H1 (cell line): ENCODE measurements around the gene MFN1.

ENCODE experiments used
- CEBPB ChIP-seq: IDR thresholded peaks from 2 replicates; pipeline ENCODE4 v1.6.1; 2012; ENCODE audit warnings: low read depth, low read length
- CTCF ChIP-seq, 3 experiments: IDR thresholded peaks; 1 replicate in 2 of 3; 2 replicates in 1 of 3; pipeline versions ENCODE4 v1.5.1 to v1.6.1; 2011; ENCODE audit warnings: low read length in 3 of 3, mild to moderate bottlenecking in 3 of 3, inconsistent platforms in 2 of 3, low read depth in 1 of 3, moderate library complexity in 1 of 3; ENCODE audit not compliant: insufficient read depth in 1 of 3; ENCODE audit errors: control extremely low read depth in 1 of 3

DNA sequence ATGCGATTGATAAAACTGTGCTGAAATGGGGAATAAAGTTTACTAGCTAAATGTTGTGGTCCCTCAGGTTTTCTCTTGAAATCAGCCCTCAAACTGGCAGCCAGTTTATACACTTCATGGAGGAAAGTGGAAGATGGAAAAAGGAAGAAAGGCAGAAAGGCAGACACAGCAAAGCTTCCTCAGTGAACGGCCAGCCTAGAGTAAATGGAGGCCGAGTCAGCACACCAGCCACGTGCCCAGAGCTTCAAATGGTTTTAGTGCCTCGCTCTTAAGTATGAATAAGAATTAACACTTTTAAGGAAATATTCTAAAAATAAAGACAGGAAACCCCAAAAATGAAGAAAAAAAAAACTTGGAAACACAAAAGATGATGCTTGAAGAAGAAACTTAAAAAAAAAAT, 55.5 kb downstream of the MFN1 start:
- TF ChIP-seq CEBPB = no peak
- TF ChIP-seq CTCF (IDR thresholded peaks at IDR 0.05; ENCODE audit: control extremely low read depth in 1 of 3, insufficient read depth in 1 of 3, low read depth in 1 of 3, low read length in 3 of 3) = no peak
